Activated CD8-positive, alpha-beta memory T cell treated with anti-CD3 and anti-CD28 coated beads, Interleukin-2, amount 50 U/mL, for 1 hour (primary cell): ENCODE measurements around the gene AKR1A1.
A peak's percentile ranks its signal among the peaks of the same experiment; 100 is the strongest.
"Not testable (repeated sequence)": the region's sequence is repeated elsewhere in the genome, so short reads cannot be mapped to it uniquely, and the experiment has no call there.

Experiments used
- DNase-seq: peaks from one replicate; pipeline ENCODE4 v3.0.0-alpha.2; 2020; ENCODE audit errors: extremely low read depth

Gene AKR1A1

GRCh38 chr1:45550401-45551351 lies at the start of gene AKR1A1:
AKR1A1 (plus strand) TSS chr1:45550826; CDS start chr1:45561795, 10,969 bp downstream.
- DNase-seq: peak; percentile 58

GRCh38 chr1:45501505-45501859 lies 49.1 kb upstream of the AKR1A1 start:
- DNase-seq: no peak

GRCh38 chr1:45503462-45504360 lies 46.9 kb upstream of the AKR1A1 start:
- no peak for DNase-seq

- DNase-seq: no peak
These were observed 43.4 kb upstream of the AKR1A1 start for GRCh38 chr1:45507195-45507594.

GRCh38 chr1:45507893-45508292 lies 42.7 kb upstream of the AKR1A1 start:
- no peak for DNase-seq

- DNase-seq: no peak
These were observed 42.1 kb upstream of the AKR1A1 start for GRCh38 chr1:45508295-45509151.

GRCh38 chr1:45510036-45510971 lies 40.3 kb upstream of the AKR1A1 start:
- DNase-seq: no peak

GRCh38 chr1:45510972-45511527 lies 39.6 kb upstream of the AKR1A1 start:
- no peak for DNase-seq

GRCh38 chr1:45512641-45513054 lies 38.0 kb upstream of the AKR1A1 start:
- no peak for DNase-seq

- DNase-seq: not testable (repeated sequence)
These were observed 36.9 kb upstream of the AKR1A1 start for GRCh38 chr1:45513532-45514260.

GRCh38 chr1:45516036-45516435 lies 34.6 kb upstream of the AKR1A1 start:
- no peak for DNase-seq

GRCh38 chr1:45516465-45516864 lies 34.2 kb upstream of the AKR1A1 start:
- DNase-seq: no peak

- DNase-seq: not testable (repeated sequence)
These were observed 32.3 kb upstream of the AKR1A1 start for GRCh38 chr1:45518366-45518765.

GRCh38 chr1:45518910-45519309 lies 31.7 kb upstream of the AKR1A1 start:
- DNase-seq: no peak

GRCh38 chr1:45519774-45520173 lies 30.9 kb upstream of the AKR1A1 start:
- DNase-seq: not testable (repeated sequence)

GRCh38 chr1:45521413-45522323 lies 29.0 kb upstream of the AKR1A1 start, which contains the start of gene PRDX1:
PRDX1 (minus strand) TSS chr1:45521884; CDS start chr1:45519043, 2,841 bp downstream.
- DNase-seq: peak; percentile 91

- no peak for DNase-seq
These were observed 28.1 kb upstream of the AKR1A1 start for GRCh38 chr1:45522324-45523104.
